GM23338 (cell line): ENCODE measurements around the gene CNGB1. TPM values are rescaled to one million over a fixed set of nuclear protein-coding genes. Genes with fewer than 3 reads are reported as not detected.

Experiments used
- ATAC-seq: fragments of 200-7000 bp; cut with Tn5 transposase; 3 replicates; pipeline ENCODE4 v1.9.1; 2020
- DNase-seq: peaks from one replicate; pipeline ENCODE4 v3.0.0-alpha.2; 2015; ENCODE audit warnings: low spot score
- H2AFZ ChIP-seq: fragments of 200-600 bp; sonication (generic); 2 replicates; pipeline ENCODE4 v1.8.0; 2016; ENCODE audit warnings: antibody characterized with exemption, mild to moderate bottlenecking, moderate library complexity
- H3F3A ChIP-seq: fragments of 200-600 bp; sonication (generic); replicated peaks from 2 replicates; pipeline ENCODE4 v1.8.0; 2017; ENCODE audit warnings: antibody characterized with exemption, mixed run types, low read depth
- H3K27ac ChIP-seq: fragments of 200-600 bp; sonication (generic); 2 replicates; pipeline ENCODE4 v1.6.1; 2016; ENCODE audit warnings: low read depth
- H3K27me3 ChIP-seq: fragments of 200-600 bp; sonication (generic); 2 replicates; pipeline ENCODE4 v1.8.0; 2016; ENCODE audit warnings: mild to moderate bottlenecking, mixed run types, moderate library complexity; ENCODE audit not compliant: insufficient read depth
- H3K36me3 ChIP-seq: fragments of 200-600 bp; sonication (generic); 2 replicates; pipeline ENCODE4 v1.8.0; 2016; ENCODE audit warnings: mild to moderate bottlenecking; ENCODE audit not compliant: insufficient read depth
- H3K4me1 ChIP-seq: fragments of 200-600 bp; sonication (generic); 2 replicates; pipeline ENCODE4 v1.8.0; 2016; ENCODE audit warnings: mild to moderate bottlenecking, moderate library complexity; ENCODE audit not compliant: insufficient read depth
- H3K4me2 ChIP-seq: fragments of 200-600 bp; sonication (generic); 2 replicates; pipeline ENCODE4 v1.7.1; 2017; ENCODE audit warnings: mixed run types
- H3K4me3 ChIP-seq: fragments of 200-600 bp; sonication (generic); 2 replicates; pipeline ENCODE4 v1.6.1; 2016; ENCODE audit warnings: mixed run types
- H3K79me2 ChIP-seq: fragments of 200-600 bp; sonication (generic); replicated peaks from 2 replicates; pipeline ENCODE4 v1.8.0; 2017; ENCODE audit warnings: mild to moderate bottlenecking; ENCODE audit not compliant: insufficient read depth
- H3K9me2 ChIP-seq: fragments of 200-600 bp; sonication (generic); 2 replicates; pipeline ENCODE4 v1.8.0; 2017; ENCODE audit not compliant: insufficient read depth
- H4K20me1 ChIP-seq: fragments of 200-600 bp; sonication (generic); replicated peaks from 2 replicates; pipeline ENCODE4 v1.8.0; 2017; ENCODE audit warnings: mild to moderate bottlenecking; ENCODE audit not compliant: insufficient read depth
- H3K27ac Mint-ChIP-seq: 2 replicates; pipeline ENCODE4 v1.8.0; 2020; ENCODE audit warnings: inconsistent platforms, mild to moderate bottlenecking, moderate library complexity, mixed read lengths
- H3K27me3 Mint-ChIP-seq: 3 replicates; pipeline ENCODE4 v1.8.0; 2022; ENCODE audit warnings: low read depth, mild to moderate bottlenecking, moderate library complexity, mixed read lengths, inconsistent platforms; ENCODE audit not compliant: insufficient read depth, poor library complexity
- H3K36me3 Mint-ChIP-seq: 3 replicates; pipeline ENCODE4 v1.8.0; 2021; ENCODE audit warnings: low read depth, mild to moderate bottlenecking, inconsistent platforms, moderate library complexity, mixed read lengths
- H3K4me1 Mint-ChIP-seq: 3 replicates; pipeline ENCODE4 v1.8.0; 2020; ENCODE audit warnings: mild to moderate bottlenecking, inconsistent platforms, mixed read lengths
- H3K4me3 Mint-ChIP-seq: 3 replicates; pipeline ENCODE4 v1.8.0; 2021; ENCODE audit warnings: moderate library complexity, mild to moderate bottlenecking, inconsistent platforms, mixed read lengths
- H3K9me3 Mint-ChIP-seq: 3 replicates; pipeline ENCODE4 v1.8.0; 2020; ENCODE audit warnings: moderate library complexity, mild to moderate bottlenecking, inconsistent platforms, mixed read lengths
- CREB1 ChIP-seq: fragments of 250-450 bp; sonication (Bioruptor Pico); IDR thresholded peaks from 2 replicates; pipeline ENCODE4 v1.5.0; 2020; ENCODE audit warnings: low read depth, mild to moderate bottlenecking, moderate library complexity
- EZH2 ChIP-seq: fragments of 200-600 bp; sonication (generic); IDR thresholded peaks from one replicate; pipeline ENCODE4 v1.8.0; 2017; ENCODE audit warnings: antibody characterized with exemption, mild to moderate bottlenecking, low read depth; ENCODE audit not compliant: unreplicated experiment
- EZH2phosphoT487 ChIP-seq: fragments of 200-600 bp; sonication (generic); IDR thresholded peaks from one replicate; pipeline ENCODE4 v1.8.1; 2018; ENCODE audit warnings: antibody characterized with exemption; ENCODE audit not compliant: unreplicated experiment
- JUNB ChIP-seq: IDR thresholded peaks from one replicate; pipeline ENCODE4 v1.6.1; 2016; ENCODE audit warnings: antibody characterized with exemption; ENCODE audit not compliant: unreplicated experiment
- NANOG ChIP-seq: IDR thresholded peaks from 2 replicates; pipeline ENCODE4 v1.6.1; 2016; ENCODE audit warnings: antibody characterized with exemption, borderline replicate concordance
- ZNF114 ChIP-seq: fragments of 250-450 bp; sonication (Bioruptor Pico); IDR thresholded peaks from 2 replicates; pipeline ENCODE4 v1.5.0; 2020; ENCODE audit warnings: mild to moderate bottlenecking, moderate library complexity
- polyA plus RNA-seq: library from polyadenylated mRNA; unstranded; fragments of >200 nt; fragmentation: Nextera tagmentation; extraction: Ambion mirVana; gene quantifications from 2 replicates; pipeline ENCODE4 v1.2.1, GENCODE V29; 2016
- total RNA-seq: library from RNA; depleted of rRNA; stranded (reverse); fragments of >200 nt; shearing (Covaris generic); gene quantifications from 2 replicates; pipeline ENCODE4 v1.2.3, GENCODE V29; 2014
- TF ChIP-seq, protein P1 (sequence below): IDR thresholded peaks from one replicate; pipeline ENCODE4 v1.6.1; 2018; ENCODE audit warnings: antibody characterized with exemption; ENCODE audit not compliant: unreplicated experiment
- TF ChIP-seq, protein P2 (sequence below), 2 experiments: fragments of 200-600 bp in 1 of 2; sonication (generic) in 1 of 2; conservative IDR thresholded peaks; 2 replicates each; pipeline versions ENCODE4 v1.5.1 to v1.6.1; 2016 to 2017; ENCODE audit warnings: antibody characterized with exemption in 2 of 2, low read depth in 2 of 2, mild to moderate bottlenecking in 2 of 2, moderate library complexity in 1 of 2
- TF ChIP-seq, protein P3 (sequence below): IDR thresholded peaks from 2 replicates; pipeline ENCODE4 v1.6.1; 2016; ENCODE audit warnings: antibody characterized with exemption
- TF ChIP-seq, protein P4 (sequence below): fragments of 250-450 bp; sonication (Bioruptor Pico); IDR thresholded peaks from 2 replicates; pipeline ENCODE4 v1.5.0; 2020; ENCODE audit warnings: mild to moderate bottlenecking, moderate library complexity

Gene CNGB1
- total and polyA plus RNA-seq, 2 experiments from 2014 or later = not detected

DNA sequence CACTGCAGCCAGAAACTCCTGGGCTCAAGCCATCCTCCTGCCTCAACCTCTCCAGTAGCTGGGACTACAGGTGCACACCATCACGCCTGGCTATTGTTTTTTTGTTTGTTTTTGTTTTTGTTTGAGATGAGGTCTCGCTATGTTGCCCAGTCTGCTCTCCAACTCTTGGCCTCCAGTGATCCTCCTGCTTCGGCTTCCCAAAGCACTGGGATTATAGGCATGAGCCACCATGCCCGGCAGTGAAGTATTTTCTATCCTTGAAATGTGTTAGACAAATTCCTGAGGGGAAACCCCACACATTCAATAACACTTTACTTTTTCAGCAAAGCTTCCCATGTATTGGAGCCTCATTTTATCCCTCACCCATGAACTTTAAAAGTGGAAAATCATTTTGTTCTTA, 87.4 kb downstream of the CNGB1 start:
- H3K36me3 ChIP-seq = no peaks in the 10 kb centered on the region
- peak overlapping the region; percentile 87; the same call in 1 of the 2 replicates for H2AFZ ChIP-seq
- H3F3A ChIP-seq = no peaks in the 10 kb centered on the region
- DNase-seq (no peak), ATAC-seq (no peak)
- TF ChIP-seq, protein P1, sequence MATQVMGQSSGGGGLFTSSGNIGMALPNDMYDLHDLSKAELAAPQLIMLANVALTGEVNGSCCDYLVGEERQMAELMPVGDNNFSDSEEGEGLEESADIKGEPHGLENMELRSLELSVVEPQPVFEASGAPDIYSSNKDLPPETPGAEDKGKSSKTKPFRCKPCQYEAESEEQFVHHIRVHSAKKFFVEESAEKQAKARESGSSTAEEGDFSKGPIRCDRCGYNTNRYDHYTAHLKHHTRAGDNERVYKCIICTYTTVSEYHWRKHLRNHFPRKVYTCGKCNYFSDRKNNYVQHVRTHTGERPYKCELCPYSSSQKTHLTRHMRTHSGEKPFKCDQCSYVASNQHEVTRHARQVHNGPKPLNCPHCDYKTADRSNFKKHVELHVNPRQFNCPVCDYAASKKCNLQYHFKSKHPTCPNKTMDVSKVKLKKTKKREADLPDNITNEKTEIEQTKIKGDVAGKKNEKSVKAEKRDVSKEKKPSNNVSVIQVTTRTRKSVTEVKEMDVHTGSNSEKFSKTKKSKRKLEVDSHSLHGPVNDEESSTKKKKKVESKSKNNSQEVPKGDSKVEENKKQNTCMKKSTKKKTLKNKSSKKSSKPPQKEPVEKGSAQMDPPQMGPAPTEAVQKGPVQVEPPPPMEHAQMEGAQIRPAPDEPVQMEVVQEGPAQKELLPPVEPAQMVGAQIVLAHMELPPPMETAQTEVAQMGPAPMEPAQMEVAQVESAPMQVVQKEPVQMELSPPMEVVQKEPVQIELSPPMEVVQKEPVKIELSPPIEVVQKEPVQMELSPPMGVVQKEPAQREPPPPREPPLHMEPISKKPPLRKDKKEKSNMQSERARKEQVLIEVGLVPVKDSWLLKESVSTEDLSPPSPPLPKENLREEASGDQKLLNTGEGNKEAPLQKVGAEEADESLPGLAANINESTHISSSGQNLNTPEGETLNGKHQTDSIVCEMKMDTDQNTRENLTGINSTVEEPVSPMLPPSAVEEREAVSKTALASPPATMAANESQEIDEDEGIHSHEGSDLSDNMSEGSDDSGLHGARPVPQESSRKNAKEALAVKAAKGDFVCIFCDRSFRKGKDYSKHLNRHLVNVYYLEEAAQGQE = no peak
- TF ChIP-seq JUNB (no peak), EZH2 (no peak), ZNF114 (CRISPR knock-in tag) (no peak), CREB1 (no peak), NANOG (no peak), EZH2phosphoT487 (no peak)
- TF ChIP-seq, protein P2, sequence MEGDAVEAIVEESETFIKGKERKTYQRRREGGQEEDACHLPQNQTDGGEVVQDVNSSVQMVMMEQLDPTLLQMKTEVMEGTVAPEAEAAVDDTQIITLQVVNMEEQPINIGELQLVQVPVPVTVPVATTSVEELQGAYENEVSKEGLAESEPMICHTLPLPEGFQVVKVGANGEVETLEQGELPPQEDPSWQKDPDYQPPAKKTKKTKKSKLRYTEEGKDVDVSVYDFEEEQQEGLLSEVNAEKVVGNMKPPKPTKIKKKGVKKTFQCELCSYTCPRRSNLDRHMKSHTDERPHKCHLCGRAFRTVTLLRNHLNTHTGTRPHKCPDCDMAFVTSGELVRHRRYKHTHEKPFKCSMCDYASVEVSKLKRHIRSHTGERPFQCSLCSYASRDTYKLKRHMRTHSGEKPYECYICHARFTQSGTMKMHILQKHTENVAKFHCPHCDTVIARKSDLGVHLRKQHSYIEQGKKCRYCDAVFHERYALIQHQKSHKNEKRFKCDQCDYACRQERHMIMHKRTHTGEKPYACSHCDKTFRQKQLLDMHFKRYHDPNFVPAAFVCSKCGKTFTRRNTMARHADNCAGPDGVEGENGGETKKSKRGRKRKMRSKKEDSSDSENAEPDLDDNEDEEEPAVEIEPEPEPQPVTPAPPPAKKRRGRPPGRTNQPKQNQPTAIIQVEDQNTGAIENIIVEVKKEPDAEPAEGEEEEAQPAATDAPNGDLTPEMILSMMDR (conservative IDR thresholded peaks at IDR 0.05; ENCODE audit: low read depth in 2 of 2) = no peak
- TF ChIP-seq, protein P3, sequence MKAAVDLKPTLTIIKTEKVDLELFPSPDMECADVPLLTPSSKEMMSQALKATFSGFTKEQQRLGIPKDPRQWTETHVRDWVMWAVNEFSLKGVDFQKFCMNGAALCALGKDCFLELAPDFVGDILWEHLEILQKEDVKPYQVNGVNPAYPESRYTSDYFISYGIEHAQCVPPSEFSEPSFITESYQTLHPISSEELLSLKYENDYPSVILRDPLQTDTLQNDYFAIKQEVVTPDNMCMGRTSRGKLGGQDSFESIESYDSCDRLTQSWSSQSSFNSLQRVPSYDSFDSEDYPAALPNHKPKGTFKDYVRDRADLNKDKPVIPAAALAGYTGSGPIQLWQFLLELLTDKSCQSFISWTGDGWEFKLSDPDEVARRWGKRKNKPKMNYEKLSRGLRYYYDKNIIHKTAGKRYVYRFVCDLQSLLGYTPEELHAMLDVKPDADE = no peak
- TF ChIP-seq, protein P4, sequence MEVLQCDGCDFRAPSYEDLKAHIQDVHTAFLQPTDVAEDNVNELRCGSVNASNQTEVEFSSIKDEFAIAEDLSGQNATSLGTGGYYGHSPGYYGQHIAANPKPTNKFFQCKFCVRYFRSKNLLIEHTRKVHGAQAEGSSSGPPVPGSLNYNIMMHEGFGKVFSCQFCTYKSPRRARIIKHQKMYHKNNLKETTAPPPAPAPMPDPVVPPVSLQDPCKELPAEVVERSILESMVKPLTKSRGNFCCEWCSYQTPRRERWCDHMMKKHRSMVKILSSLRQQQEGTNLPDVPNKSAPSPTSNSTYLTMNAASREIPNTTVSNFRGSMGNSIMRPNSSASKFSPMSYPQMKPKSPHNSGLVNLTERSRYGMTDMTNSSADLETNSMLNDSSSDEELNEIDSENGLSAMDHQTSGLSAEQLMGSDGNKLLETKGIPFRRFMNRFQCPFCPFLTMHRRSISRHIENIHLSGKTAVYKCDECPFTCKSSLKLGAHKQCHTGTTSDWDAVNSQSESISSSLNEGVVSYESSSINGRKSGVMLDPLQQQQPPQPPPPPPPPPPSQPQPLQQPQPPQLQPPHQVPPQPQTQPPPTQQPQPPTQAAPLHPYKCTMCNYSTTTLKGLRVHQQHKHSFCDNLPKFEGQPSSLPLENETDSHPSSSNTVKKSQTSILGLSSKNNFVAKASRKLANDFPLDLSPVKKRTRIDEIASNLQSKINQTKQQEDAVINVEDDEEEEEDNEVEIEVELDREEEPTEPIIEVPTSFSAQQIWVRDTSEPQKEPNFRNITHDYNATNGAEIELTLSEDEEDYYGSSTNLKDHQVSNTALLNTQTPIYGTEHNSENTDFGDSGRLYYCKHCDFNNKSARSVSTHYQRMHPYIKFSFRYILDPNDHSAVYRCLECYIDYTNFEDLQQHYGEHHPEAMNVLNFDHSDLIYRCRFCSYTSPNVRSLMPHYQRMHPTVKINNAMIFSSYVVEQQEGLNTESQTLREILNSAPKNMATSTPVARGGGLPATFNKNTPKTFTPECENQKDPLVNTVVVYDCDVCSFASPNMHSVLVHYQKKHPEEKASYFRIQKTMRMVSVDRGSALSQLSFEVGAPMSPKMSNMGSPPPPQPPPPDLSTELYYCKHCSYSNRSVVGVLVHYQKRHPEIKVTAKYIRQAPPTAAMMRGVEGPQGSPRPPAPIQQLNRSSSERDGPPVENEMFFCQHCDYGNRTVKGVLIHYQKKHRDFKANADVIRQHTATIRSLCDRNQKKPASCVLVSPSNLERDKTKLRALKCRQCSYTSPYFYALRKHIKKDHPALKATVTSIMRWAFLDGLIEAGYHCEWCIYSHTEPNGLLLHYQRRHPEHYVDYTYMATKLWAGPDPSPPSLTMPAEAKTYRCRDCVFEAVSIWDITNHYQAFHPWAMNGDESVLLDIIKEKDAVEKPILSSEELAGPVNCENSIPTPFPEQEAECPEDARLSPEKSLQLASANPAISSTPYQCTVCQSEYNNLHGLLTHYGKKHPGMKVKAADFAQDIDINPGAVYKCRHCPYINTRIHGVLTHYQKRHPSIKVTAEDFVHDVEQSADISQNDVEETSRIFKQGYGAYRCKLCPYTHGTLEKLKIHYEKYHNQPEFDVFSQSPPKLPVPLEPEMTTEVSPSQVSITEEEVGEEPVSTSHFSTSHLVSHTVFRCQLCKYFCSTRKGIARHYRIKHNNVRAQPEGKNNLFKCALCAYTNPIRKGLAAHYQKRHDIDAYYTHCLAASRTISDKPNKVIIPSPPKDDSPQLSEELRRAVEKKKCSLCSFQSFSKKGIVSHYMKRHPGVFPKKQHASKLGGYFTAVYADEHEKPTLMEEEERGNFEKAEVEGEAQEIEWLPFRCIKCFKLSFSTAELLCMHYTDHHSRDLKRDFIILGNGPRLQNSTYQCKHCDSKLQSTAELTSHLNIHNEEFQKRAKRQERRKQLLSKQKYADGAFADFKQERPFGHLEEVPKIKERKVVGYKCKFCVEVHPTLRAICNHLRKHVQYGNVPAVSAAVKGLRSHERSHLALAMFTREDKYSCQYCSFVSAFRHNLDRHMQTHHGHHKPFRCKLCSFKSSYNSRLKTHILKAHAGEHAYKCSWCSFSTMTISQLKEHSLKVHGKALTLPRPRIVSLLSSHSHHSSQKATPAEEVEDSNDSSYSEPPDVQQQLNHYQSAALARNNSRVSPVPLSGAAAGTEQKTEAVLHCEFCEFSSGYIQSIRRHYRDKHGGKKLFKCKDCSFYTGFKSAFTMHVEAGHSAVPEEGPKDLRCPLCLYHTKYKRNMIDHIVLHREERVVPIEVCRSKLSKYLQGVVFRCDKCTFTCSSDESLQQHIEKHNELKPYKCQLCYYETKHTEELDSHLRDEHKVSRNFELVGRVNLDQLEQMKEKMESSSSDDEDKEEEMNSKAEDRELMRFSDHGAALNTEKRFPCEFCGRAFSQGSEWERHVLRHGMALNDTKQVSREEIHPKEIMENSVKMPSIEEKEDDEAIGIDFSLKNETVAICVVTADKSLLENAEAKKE (CRISPR knock-in tag) = no peak
- no peak overlapping the region for H3K27ac Mint-ChIP-seq
- peaks cover 20% of the 10 kb centered on the region for H3K4me1 Mint-ChIP-seq
- H3K4me1 ChIP-seq = peaks cover 21% of the 10 kb centered on the region
- H4K20me1 ChIP-seq = no peaks in the 10 kb centered on the region; the same call in 1 of the 2 replicates
- H3K36me3 Mint-ChIP-seq = no peaks in the 10 kb centered on the region
- H3K79me2 ChIP-seq = no peaks in the 10 kb centered on the region
- no peaks in the 10 kb centered on the region for H3K9me2 ChIP-seq
- no peak overlapping the region for H3K27ac ChIP-seq
- peaks cover 22% of the 10 kb centered on the region for H3K27me3 ChIP-seq
- peak overlapping the region; percentile 69 for H3K4me2 ChIP-seq
- H3K4me3 Mint-ChIP-seq = peak overlapping the region; percentile 52; the same call in 1 of the 3 replicates
- H3K9me3 Mint-ChIP-seq = no peaks in the 10 kb centered on the region
- peak overlapping the region; percentile 52 for H3K4me3 ChIP-seq
- H3K27me3 Mint-ChIP-seq = peaks cover 7% of the 10 kb centered on the region
